K562 (cell line): ENCODE results near the gene FKRP. TPM values are rescaled to one million over a fixed set of nuclear protein-coding genes. Genes with fewer than 3 reads are reported as not detected.

ENCODE experiments used
- ATAC-seq: fragments of 200-7000 bp; cut with Tn5 transposase; 3 replicates; pipeline ENCODE4 v1.9.1; 2020; ENCODE audit warnings: moderate library complexity
- BruUV-seq: library from RNA; stranded (reverse); fragments of 400-500 nt; replicated peaks from 2 replicates; lab custom pipeline; 2021; lab: Mats Ljungman, UMichigan
- CTCF ChIA-PET: fragments of 300-600 bp; formaldehyde crosslinking; extraction: SDS; loops from one replicate; lab custom pipeline; 2021; ENCODE audit warnings: low intra/inter-chr PET ratio; lab: Yijun Ruan, JAX
- POLR2A ChIA-PET: fragments of 300-600, 350-650 bp; sonication (Branson Sonifier 250); formaldehyde crosslinking; extraction: SDS; loops from one replicate; lab custom pipeline; 2021; ENCODE audit warnings: antibody characterized with exemption, inconsistent platforms; lab: Yijun Ruan, JAX
- DNase-seq, 4 experiments: peaks; one replicate each; pipeline versions ENCODE4 v3.0.0 to v3.0.0-alpha.2; 2011 to 2018; ENCODE audit warnings: low spot score in 3 of 4, mixed read lengths in 3 of 4; ENCODE audit errors: extremely low read depth in 1 of 4
- FAIRE-seq: peaks from 2 replicates; lab custom pipeline; 2011; peaks lifted over from hg19 to GRCh38; lab: Jason Lieb, UNC
- H2AFZ ChIP-seq: 2 replicates; pipeline ENCODE4 v1.6.0; 2011; ENCODE audit warnings: low read depth, low read length, control low read depth, inconsistent platforms
- H3K27ac ChIP-seq: fragments of 200-600 bp; 3 replicates; pipeline ENCODE4 v1.8.0; 2011; ENCODE audit warnings: low read depth, mild to moderate bottlenecking, control low read depth, inconsistent platforms, low read length, moderate library complexity, mixed read lengths; ENCODE audit errors: extremely low read depth
- H3K27me3 ChIP-seq, 2 experiments: fragments of 300-600 bp in 1 of 2; 2 replicates in 1 of 2; 3 replicates in 1 of 2; pipeline versions ENCODE4 v1.6.0 to v1.8.0; 2011; ENCODE audit warnings: inconsistent platforms in 2 of 2, low read length in 2 of 2, mild to moderate bottlenecking in 1 of 2, mixed read lengths in 1 of 2, moderate library complexity in 1 of 2; ENCODE audit not compliant: control insufficient read depth in 2 of 2, insufficient read depth in 2 of 2
- H3K36me3 ChIP-seq: fragments of 300-600 bp; 3 replicates; pipeline ENCODE4 v1.8.0; 2011; ENCODE audit warnings: mild to moderate bottlenecking, low read length, inconsistent platforms; ENCODE audit not compliant: control insufficient read depth, insufficient read depth
- H3K4me1 ChIP-seq, 2 experiments: fragments of 200-600 bp in 1 of 2; replicated peaks in 1 of 2; 2 replicates in 1 of 2; 3 replicates in 1 of 2; pipeline versions ENCODE4 v1.5.1 to v1.8.0; 2011; ENCODE audit warnings: inconsistent platforms in 2 of 2, low read length in 2 of 2, mild to moderate bottlenecking in 1 of 2, mixed read lengths in 1 of 2, moderate library complexity in 1 of 2; ENCODE audit not compliant: control insufficient read depth in 2 of 2, insufficient read depth in 2 of 2
- H3K4me2 ChIP-seq: 2 replicates; pipeline ENCODE4 v1.6.1; 2011; ENCODE audit warnings: low read length, control low read depth, inconsistent platforms, mixed read lengths; ENCODE audit not compliant: insufficient read depth
- H3K4me3 ChIP-seq: fragments of 200-600 bp; sonication (generic), shearing (Covaris generic); 2 replicates; pipeline ENCODE4 v1.5.1; 2016; ENCODE audit warnings: control low read depth, inconsistent platforms
- H3K79me2 ChIP-seq: fragments of 200-600 bp; 3 replicates; pipeline ENCODE4 v1.8.0; 2011; ENCODE audit warnings: low read length, inconsistent platforms; ENCODE audit not compliant: control insufficient read depth, insufficient read depth
- H3K9ac ChIP-seq, 2 experiments: 2 replicates each; pipeline versions ENCODE4 v1.6.0 to v1.6.1; 2011; ENCODE audit warnings: low read depth in 2 of 2, low read length in 2 of 2, control low read depth in 1 of 2, inconsistent platforms in 1 of 2, mild to moderate bottlenecking in 1 of 2, mixed read lengths in 1 of 2; ENCODE audit not compliant: insufficient read depth in 1 of 2
- H3K9me1 ChIP-seq: one replicate; pipeline ENCODE4 v1.6.0; 2011; ENCODE audit warnings: inconsistent platforms, mild to moderate bottlenecking, low read length, moderate library complexity; ENCODE audit not compliant: control insufficient read depth, insufficient read depth
- H3K9me3 ChIP-seq: replicated peaks from 2 replicates; pipeline ENCODE4 v1.5.1; 2011; ENCODE audit warnings: low read depth, low read length, inconsistent platforms; ENCODE audit not compliant: control insufficient read depth, insufficient read depth
- H4K20me1 ChIP-seq: replicated peaks from 2 replicates; pipeline ENCODE4 v1.6.1; 2011; ENCODE audit warnings: low read length, inconsistent platforms, mixed read lengths; ENCODE audit not compliant: control insufficient read depth, insufficient read depth
- BRCA1 ChIP-seq, 2 experiments: fragments of 450-650 bp in 1 of 2; sonication (generic) in 1 of 2; formaldehyde crosslinking in 1 of 2; IDR thresholded peaks; 2 replicates each; pipeline versions ENCODE4 v1.5.0 to v1.6.1; 2017 to 2020; ENCODE audit warnings: mild to moderate bottlenecking in 1 of 2, missing genetic modification reagents in 1 of 2
- CHD2 ChIP-seq: IDR thresholded peaks from 2 replicates; pipeline ENCODE4 v1.6.1; 2011; ENCODE audit warnings: low read depth, low read length
- EHMT2 ChIP-seq: fragments of 450-650 bp; IDR thresholded peaks from 2 replicates; pipeline ENCODE4 v1.6.1; 2018; ENCODE audit warnings: antibody characterized with exemption
- ERF ChIP-seq: fragments of 450-650 bp; formaldehyde crosslinking; IDR thresholded peaks from 2 replicates; pipeline ENCODE4 v1.4.0; 2020; ENCODE audit warnings: mild to moderate bottlenecking, mixed read lengths
- POLR2G ChIP-seq: fragments of 200-400 bp; formaldehyde crosslinking; IDR thresholded peaks from 2 replicates; pipeline ENCODE4 v1.6.1; 2017; ENCODE audit warnings: low read depth, mild to moderate bottlenecking, antibody characterized with exemption, low read length, moderate library complexity
- TAF7 ChIP-seq: fragments of 450-650 bp; IDR thresholded peaks from 2 replicates; pipeline ENCODE4 v1.6.1; 2016; ENCODE audit warnings: missing genetic modification characterization, missing compliant biosample characterization
- ZBED1 ChIP-seq: IDR thresholded peaks from 2 replicates; pipeline ENCODE4 v1.6.1; 2014
- WGBS: fragments of 100-300 bp; shearing (Covaris generic); methylation state at CpG from one replicate; pipeline ENCODE4 v1.1.6; 2016; ENCODE audit warnings: low coverage, mixed read lengths; ENCODE audit not compliant: insufficient coverage; ENCODE audit errors: missing lambda C conversion rate; 5-methylcytosine and 5-hydroxymethylcytosine counted together
- in situ Hi-C: fragments of 300-500 bp; cut with MboI; formaldehyde crosslinking; loops from 4 replicates; pipeline ENCODE4 v1.15.0; 2018; ENCODE audit warnings: inconsistent platforms, mixed read lengths
- intact Hi-C: fragments of 100-400 bp; cut with micrococcal nuclease; formaldehyde crosslinking; loops from 2 replicates; pipeline ENCODE4 v1.14.2; 2022
- polyA plus RNA-seq, 8 experiments: library from polyadenylated mRNA; depleted of rRNA in 4 of 8; stranded (reverse) in 5 of 8; unstranded in 3 of 8; fragments of >200 nt; fragmentation: Nextera tagmentation in 2 of 8; fragmentation: Illumina TruSeq in 1 of 8; extraction: Ambion mirVana in 2 of 8; extraction: Trizol in 1 of 8; gene quantifications; 2 replicates each; pipeline versions ENCODE4 v1.2.1 to v1.2.3, GENCODE V29; 2011 to 2014; ENCODE audit warnings: inconsistent platforms in 1 of 8, missing spikeins in 1 of 8
- total RNA-seq, 7 experiments: library from RNA; depleted of rRNA in 6 of 7; stranded (reverse); fragments of >200 nt in 6 of 7; fragmentation: Illumina TruSeq in 2 of 7; extraction: Trizol in 2 of 7; gene quantifications; 2 replicates each; pipeline versions ENCODE4 v1.2.1 to v1.2.3, GENCODE V29; 2011 to 2021; ENCODE audit warnings: low replicate concordance in 1 of 7
- TF ChIP-seq, protein P1 (sequence below), 2 experiments: fragments of 450-650 bp in 1 of 2; sonication (generic) in 1 of 2; formaldehyde crosslinking; conservative IDR thresholded peaks; 2 replicates each; pipeline versions ENCODE4 v1.4.0 to v1.8.1; 2020 to 2022; ENCODE audit warnings: mild to moderate bottlenecking in 1 of 2, missing genetic modification reagents in 1 of 2
- TF ChIP-seq, protein P2 (sequence below): fragments of 450-650 bp; formaldehyde crosslinking; conservative IDR thresholded peaks from 2 replicates; pipeline ENCODE4 v1.4.0; 2022; ENCODE audit warnings: mild to moderate bottlenecking, missing genetic modification characterization
- TF ChIP-seq, protein P3 (sequence below), 2 experiments: fragments of 450-650 bp in 1 of 2; IDR thresholded peaks; 2 replicates each; pipeline ENCODE4 v1.6.1; 2011 to 2017; ENCODE audit warnings: low read depth in 2 of 2, antibody characterized with exemption in 1 of 2, borderline replicate concordance in 1 of 2, low read length in 1 of 2, mild to moderate bottlenecking in 1 of 2, mixed read lengths in 1 of 2; ENCODE audit not compliant: control insufficient read depth in 1 of 2

Gene FKRP
- total and polyA plus RNA-seq, 9 of the 15 experiments (the other 6 are each of a cell fraction or from before 2014, with no cell fraction given): 0.68 to 16.1 (median 6.5) TPM

DNA sequence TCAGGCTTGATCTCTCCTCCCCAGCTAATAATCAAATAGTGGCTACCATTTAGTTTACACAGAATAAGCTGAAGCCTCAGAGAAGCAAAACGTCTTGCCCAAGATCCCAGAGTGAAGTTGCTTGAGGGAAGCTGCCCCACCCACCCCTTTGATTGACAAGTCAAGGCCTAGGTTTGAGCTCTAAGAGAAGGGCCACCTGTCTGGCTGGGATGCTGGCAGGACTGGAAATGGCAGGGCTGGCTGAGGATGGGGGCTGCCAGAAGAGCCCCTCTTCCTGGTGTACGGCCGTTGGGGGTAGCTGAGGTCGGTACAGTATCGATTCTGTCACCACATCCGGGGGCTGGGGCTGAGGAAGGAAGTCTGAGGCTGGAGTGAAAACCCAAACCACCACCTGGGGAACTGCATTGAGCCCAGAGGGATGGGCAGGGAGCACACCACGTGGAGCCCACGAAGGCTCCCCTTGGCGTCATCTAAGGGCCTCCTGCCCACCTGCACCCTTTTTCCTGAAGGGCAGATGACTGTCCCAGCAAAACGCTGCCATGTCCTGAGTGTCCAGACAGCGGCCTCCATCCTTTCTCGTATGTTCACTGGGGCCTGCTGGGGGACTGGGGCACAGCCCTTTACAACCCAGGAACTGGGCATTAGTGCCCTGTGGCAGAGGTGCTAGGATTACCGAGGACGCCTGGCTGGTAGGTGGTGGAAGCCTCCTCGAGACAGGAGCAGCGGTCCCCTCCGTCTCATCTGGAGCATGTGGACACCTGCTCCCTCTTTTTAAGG lies 27.5 kb upstream of the FKRP start (continued):
- TF ChIP-seq ERF (CRISPR knock-in tag) (no peak), EHMT2 (no peak), TAF7 (tag) (no peak), ZBED1 (no peak), BRCA1 (IDR thresholded peaks at IDR 0.05) (no peak), BRCA1 (CRISPR knock-in tag; IDR thresholded peaks at IDR 0.05) (no peak)
- TF ChIP-seq, protein P1, sequence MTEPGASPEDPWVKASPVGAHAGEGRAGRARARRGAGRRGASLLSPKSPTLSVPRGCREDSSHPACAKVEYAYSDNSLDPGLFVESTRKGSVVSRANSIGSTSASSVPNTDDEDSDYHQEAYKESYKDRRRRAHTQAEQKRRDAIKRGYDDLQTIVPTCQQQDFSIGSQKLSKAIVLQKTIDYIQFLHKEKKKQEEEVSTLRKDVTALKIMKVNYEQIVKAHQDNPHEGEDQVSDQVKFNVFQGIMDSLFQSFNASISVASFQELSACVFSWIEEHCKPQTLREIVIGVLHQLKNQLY (CRISPR knock-in tag; conservative IDR thresholded peaks at IDR 0.05): no peak

DNA sequence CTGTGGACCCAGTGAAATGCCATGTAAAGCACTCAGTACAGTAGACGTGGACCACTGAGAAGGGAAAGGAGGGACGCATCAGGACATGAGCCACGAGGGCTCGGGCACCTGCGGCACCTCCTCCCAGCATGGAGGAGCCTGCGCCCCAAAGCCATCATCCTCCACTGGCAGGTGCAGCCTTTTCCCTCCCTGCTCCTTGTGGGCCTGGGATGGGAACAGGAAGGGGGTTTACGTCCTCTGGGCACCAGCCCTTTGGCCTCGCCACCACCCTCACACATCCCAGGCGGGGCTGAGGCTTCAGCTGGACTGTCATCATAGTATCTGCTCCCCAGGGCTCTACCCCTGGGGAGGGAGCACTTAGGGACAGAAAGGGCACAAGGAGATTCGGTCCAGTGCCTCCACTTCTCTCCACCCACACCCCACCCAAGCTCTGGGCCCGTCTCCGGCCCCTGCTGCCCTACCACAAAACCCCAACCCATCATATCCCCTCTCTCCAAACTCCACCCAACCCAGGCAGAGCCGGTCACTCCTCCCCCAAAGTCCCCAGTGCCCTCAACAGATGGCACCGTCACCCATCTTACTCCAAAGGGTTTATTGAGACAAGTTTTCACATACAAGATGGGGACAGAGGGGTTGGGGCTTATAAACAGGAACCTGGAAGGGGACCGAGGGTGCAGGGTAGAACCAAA lies 26.8 kb upstream of the FKRP start:
- Histone ChIP-seq H3K4me1 (peaks cover 20 to 66% of the 10 kb centered on the region in 2 experiments), H3K36me3 (peaks cover 57% of the 10 kb centered on the region; the same call in 2 of the 3 replicates), H2AFZ (no peak overlapping the region), H3K79me2 (peaks cover 24% of the 10 kb centered on the region), H3K27ac (no peak overlapping the region; the same call in 2 of the 3 replicates), H3K4me2 (no peak overlapping the region), H4K20me1 (peaks cover 4% of the 10 kb centered on the region; the same call in 1 of the 2 replicates), H3K4me3 (no peak overlapping the region), H3K9me1 (no peaks in the 10 kb centered on the region), H3K27me3 (no peaks in the 10 kb centered on the region), H3K9me3 (no peaks in the 10 kb centered on the region), H3K9ac (peak overlapping the region in 1 of 2 experiments; percentile 0; a peak in 1 of 4 replicates)
- DNase-seq: no peak
- ChIA-PET CTCF (no interaction called here), POLR2A (no interaction called here)
- 80% methylated on average over 11 of the region's 15 CpGs for WGBS
- no peak for FAIRE-seq
- ATAC-seq: no peak
- intact Hi-C loops: no loop called here
- no TSS peak for BruUV-seq
- in situ Hi-C loops: no loop called here
- TF ChIP-seq, protein P2, sequence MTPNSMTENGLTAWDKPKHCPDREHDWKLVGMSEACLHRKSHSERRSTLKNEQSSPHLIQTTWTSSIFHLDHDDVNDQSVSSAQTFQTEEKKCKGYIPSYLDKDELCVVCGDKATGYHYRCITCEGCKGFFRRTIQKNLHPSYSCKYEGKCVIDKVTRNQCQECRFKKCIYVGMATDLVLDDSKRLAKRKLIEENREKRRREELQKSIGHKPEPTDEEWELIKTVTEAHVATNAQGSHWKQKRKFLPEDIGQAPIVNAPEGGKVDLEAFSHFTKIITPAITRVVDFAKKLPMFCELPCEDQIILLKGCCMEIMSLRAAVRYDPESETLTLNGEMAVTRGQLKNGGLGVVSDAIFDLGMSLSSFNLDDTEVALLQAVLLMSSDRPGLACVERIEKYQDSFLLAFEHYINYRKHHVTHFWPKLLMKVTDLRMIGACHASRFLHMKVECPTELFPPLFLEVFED (CRISPR knock-in tag): no peak
- TF ChIP-seq CHD2 (no peak), POLR2G (peak; percentile 55; the same call in 1 of the 2 replicates)
- TF ChIP-seq, protein P3, sequence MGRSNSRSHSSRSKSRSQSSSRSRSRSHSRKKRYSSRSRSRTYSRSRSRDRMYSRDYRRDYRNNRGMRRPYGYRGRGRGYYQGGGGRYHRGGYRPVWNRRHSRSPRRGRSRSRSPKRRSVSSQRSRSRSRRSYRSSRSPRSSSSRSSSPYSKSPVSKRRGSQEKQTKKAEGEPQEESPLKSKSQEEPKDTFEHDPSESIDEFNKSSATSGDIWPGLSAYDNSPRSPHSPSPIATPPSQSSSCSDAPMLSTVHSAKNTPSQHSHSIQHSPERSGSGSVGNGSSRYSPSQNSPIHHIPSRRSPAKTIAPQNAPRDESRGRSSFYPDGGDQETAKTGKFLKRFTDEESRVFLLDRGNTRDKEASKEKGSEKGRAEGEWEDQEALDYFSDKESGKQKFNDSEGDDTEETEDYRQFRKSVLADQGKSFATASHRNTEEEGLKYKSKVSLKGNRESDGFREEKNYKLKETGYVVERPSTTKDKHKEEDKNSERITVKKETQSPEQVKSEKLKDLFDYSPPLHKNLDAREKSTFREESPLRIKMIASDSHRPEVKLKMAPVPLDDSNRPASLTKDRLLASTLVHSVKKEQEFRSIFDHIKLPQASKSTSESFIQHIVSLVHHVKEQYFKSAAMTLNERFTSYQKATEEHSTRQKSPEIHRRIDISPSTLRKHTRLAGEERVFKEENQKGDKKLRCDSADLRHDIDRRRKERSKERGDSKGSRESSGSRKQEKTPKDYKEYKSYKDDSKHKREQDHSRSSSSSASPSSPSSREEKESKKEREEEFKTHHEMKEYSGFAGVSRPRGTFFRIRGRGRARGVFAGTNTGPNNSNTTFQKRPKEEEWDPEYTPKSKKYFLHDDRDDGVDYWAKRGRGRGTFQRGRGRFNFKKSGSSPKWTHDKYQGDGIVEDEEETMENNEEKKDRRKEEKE (IDR thresholded peaks at IDR 0.05; ENCODE audit: borderline replicate concordance in 1 of 2, control insufficient read depth in 1 of 2, low read depth in 2 of 2, low read length in 1 of 2): no peak
